Bronchial epithelial cell (primary cell): ENCODE results near the gene GUCY2F. TPM values are rescaled to one million over a fixed set of nuclear protein-coding genes. Genes with fewer than 3 reads are reported as not detected.

Source experiments
- DNase-seq: peaks from one replicate; pipeline ENCODE4 v3.0.0-alpha.2; 2010; ENCODE audit warnings: low read depth
- FAIRE-seq: peaks from 2 replicates; lab custom pipeline; 2011; peaks lifted over from hg19 to GRCh38; lab: Jason Lieb, UNC
- H3K27me3 ChIP-seq: 2 replicates; pipeline ENCODE4 v1.5.1; 2011; ENCODE audit warnings: low read length; ENCODE audit not compliant: control insufficient read depth, insufficient read depth
- H3K36me3 ChIP-seq: 2 replicates; pipeline ENCODE4 v1.5.1; 2011; ENCODE audit warnings: low read length; ENCODE audit not compliant: control insufficient read depth, insufficient read depth
- H3K4me3 ChIP-seq: 2 replicates; pipeline ENCODE4 v1.5.1; 2011; ENCODE audit warnings: mild to moderate bottlenecking, low read depth, low read length, control low read depth
- CTCF ChIP-seq: IDR thresholded peaks from 2 replicates; pipeline ENCODE4 v1.5.1; 2011; ENCODE audit warnings: mild to moderate bottlenecking, moderate library complexity, low read length, control low read depth, inconsistent platforms; ENCODE audit not compliant: insufficient read depth, severe bottlenecking
- total RNA-seq: library from RNA; depleted of rRNA; stranded (reverse); fragments of >200 nt; gene quantifications from 2 replicates; pipeline ENCODE4 v1.2.1, GENCODE V29; 2014

Gene GUCY2F
- total RNA-seq, 1 donor from 2014 or later: under 0.01 TPM

GRCh38 chrX:109378281-109378680, 103.6 kb downstream of the GUCY2F start:
- DNase-seq: no peak
- no peak for FAIRE-seq
- H3K36me3 ChIP-seq: no peaks in the 10 kb centered on the region
- TF ChIP-seq CTCF: no peak
- H3K27me3 ChIP-seq: no peaks in the 10 kb centered on the region
- H3K4me3 ChIP-seq: no peak overlapping the region

- Histone ChIP-seq H3K36me3 (no peaks in the 10 kb centered on the region), H3K27me3 (no peaks in the 10 kb centered on the region), H3K4me3 (no peak overlapping the region)
- no peak for TF ChIP-seq CTCF
- FAIRE-seq: no peak
- DNase-seq: peak; percentile 87
Observed at GRCh38 chrX:109374262-109374960, 107.5 kb downstream of the GUCY2F start.

GRCh38 chrX:109373468-109373867, 108.4 kb downstream of the GUCY2F start:
- no peak for DNase-seq
- TF ChIP-seq CTCF: no peak
- FAIRE-seq: no peak
- no peak overlapping the region for H3K4me3 ChIP-seq
- no peaks in the 10 kb centered on the region for H3K36me3 ChIP-seq
- no peaks in the 10 kb centered on the region for H3K27me3 ChIP-seq

GRCh38 chrX:109372716-109373115, 109.2 kb downstream of the GUCY2F start:
- Histone ChIP-seq H3K27me3 (no peaks in the 10 kb centered on the region), H3K36me3 (no peaks in the 10 kb centered on the region), H3K4me3 (no peak overlapping the region)
- no peak for FAIRE-seq
- TF ChIP-seq CTCF: no peak
- DNase-seq: peak; percentile 85

- no peak for FAIRE-seq
Observed at GRCh38 chrX:109372291-109372690, 109.6 kb downstream of the GUCY2F start.

More at GRCh38 chrX:109372291-109372690, 109.6 kb downstream of the GUCY2F start:
- peak; percentile 26 for DNase-seq
- no peaks in the 10 kb centered on the region for H3K27me3 ChIP-seq
- H3K4me3 ChIP-seq: no peak overlapping the region
- no peaks in the 10 kb centered on the region for H3K36me3 ChIP-seq
- no peak for TF ChIP-seq CTCF
